H1 (cell line): ENCODE results near the gene MFAP3. TPM values are rescaled to one million over a fixed set of nuclear protein-coding genes. Genes with fewer than 3 reads are reported as not detected.

Experiments used
- CTCF ChIA-PET: fragments of 300-600 bp; sonication (Branson Sonifier 250); formaldehyde crosslinking; loops from one replicate; lab custom pipeline; 2021; ENCODE audit not compliant: partially characterized antibody; lab: Charles Lee
- POLR2A ChIA-PET: fragments of 300-600 bp; sonication (Branson Sonifier 250); formaldehyde crosslinking; loops from one replicate; lab custom pipeline; 2021; ENCODE audit warnings: inconsistent platforms; ENCODE audit not compliant: partially characterized antibody; lab: Charles Lee
- DNase-seq, 2 experiments: peaks; one replicate each; pipeline versions ENCODE4 v3.0.0 to v3.0.0-alpha.2; 2010 to 2022; ENCODE audit warnings: low spot score in 2 of 2, low read depth in 1 of 2, mixed read lengths in 1 of 2
- FAIRE-seq: peaks from 2 replicates; lab custom pipeline; 2011; peaks lifted over from hg19 to GRCh38; lab: Jason Lieb, UNC
- H2AFZ ChIP-seq: 2 replicates; pipeline ENCODE4 v1.8.1; 2012; ENCODE audit warnings: low read length, inconsistent platforms
- H2AK5ac ChIP-seq: 2 replicates; pipeline ENCODE4 v1.6.1; 2013; ENCODE audit warnings: low read depth, low read length
- H2BK120ac ChIP-seq: replicated peaks from 2 replicates; pipeline ENCODE3; 2013; ENCODE audit warnings: low read depth, low read length, inconsistent platforms
- H2BK12ac ChIP-seq: 2 replicates; pipeline ENCODE4 v1.6.1; 2013; ENCODE audit warnings: low read depth, low read length
- H2BK15ac ChIP-seq: 2 replicates; pipeline ENCODE4 v1.6.1; 2013; ENCODE audit warnings: low read length
- H2BK20ac ChIP-seq: 2 replicates; pipeline ENCODE4 v1.6.1; 2013; ENCODE audit warnings: low read length
- H2BK5ac ChIP-seq: 2 replicates; pipeline ENCODE4 v1.6.1; 2013; ENCODE audit warnings: low read depth, low read length
- H3K14ac ChIP-seq: 2 replicates; pipeline ENCODE4 v1.6.1; 2013; ENCODE audit warnings: inconsistent platforms; ENCODE audit not compliant: insufficient read length
- H3K18ac ChIP-seq: 2 replicates; pipeline ENCODE4 v1.6.1; 2013; ENCODE audit warnings: low read length; ENCODE audit errors: extremely low read depth
- H3K23ac ChIP-seq: 2 replicates; pipeline ENCODE4 v1.6.1; 2013; ENCODE audit warnings: inconsistent platforms; ENCODE audit not compliant: insufficient read length
- H3K23me2 ChIP-seq: 2 replicates; pipeline ENCODE4 v1.6.1; 2013; ENCODE audit warnings: low read depth, low read length
- H3K27ac ChIP-seq: 2 replicates; pipeline ENCODE4 v1.6.1; 2011; ENCODE audit warnings: low read depth, low read length, inconsistent platforms
- H3K27me3 ChIP-seq, 4 experiments: replicated peaks in 1 of 4; 1 replicate in 1 of 4; 2 replicates in 3 of 4; pipeline versions ENCODE4 v1.6.1 to v1.8.1; 2011 to 2013; ENCODE audit warnings: low read length in 3 of 4, mild to moderate bottlenecking in 3 of 4, inconsistent platforms in 2 of 4, mixed read lengths in 2 of 4, moderate library complexity in 1 of 4; ENCODE audit not compliant: control insufficient read depth in 3 of 4, insufficient read depth in 3 of 4; ENCODE audit errors: extremely low read depth in 1 of 4
- H3K36me3 ChIP-seq, 4 experiments: 2 replicates each; pipeline versions ENCODE4 v1.6.1 to v1.8.1; 2011 to 2013; ENCODE audit warnings: mild to moderate bottlenecking in 4 of 4, low read length in 3 of 4, moderate library complexity in 2 of 4, control low read depth in 1 of 4, inconsistent platforms in 1 of 4; ENCODE audit not compliant: insufficient read depth in 4 of 4, control insufficient read depth in 2 of 4
- H3K4ac ChIP-seq: replicated peaks from 2 replicates; pipeline ENCODE3; 2013; ENCODE audit warnings: low read length, low read depth, mixed read lengths, inconsistent platforms; ENCODE audit not compliant: insufficient read length
- H3K4me1 ChIP-seq, 4 experiments: replicated peaks in 1 of 4; 1 replicate in 1 of 4; 2 replicates in 3 of 4; pipeline versions ENCODE4 v1.6.1 to v1.8.1; 2011 to 2013; ENCODE audit warnings: low read length in 3 of 4, inconsistent platforms in 2 of 4, mixed read lengths in 1 of 4; ENCODE audit not compliant: insufficient read depth in 4 of 4, control insufficient read depth in 3 of 4
- H3K4me2 ChIP-seq, 2 experiments: 2 replicates each; pipeline versions ENCODE4 v1.6.1 to v1.8.1; 2011 to 2013; ENCODE audit warnings: low read depth in 2 of 2, low read length in 2 of 2, control low read depth in 1 of 2, inconsistent platforms in 1 of 2, mild to moderate bottlenecking in 1 of 2; ENCODE audit not compliant: insufficient read depth in 1 of 2
- H3K4me3 ChIP-seq, 4 experiments: fragments of 200-600, 300-600 bp in 1 of 4; sonication (generic), shearing (Covaris generic), sonication (Bioruptor Twin) in 1 of 4; 2 replicates each; pipeline versions ENCODE4 v1.5.1 to v1.8.1; 2011 to 2016; ENCODE audit warnings: low read length in 4 of 4, low read depth in 3 of 4, control low read depth in 2 of 4, inconsistent platforms in 2 of 4, mild to moderate bottlenecking in 2 of 4, mixed read lengths in 1 of 4, moderate library complexity in 1 of 4; ENCODE audit not compliant: insufficient read depth in 2 of 4; ENCODE audit errors: extremely low read depth in 1 of 4
- H3K56ac ChIP-seq: replicated peaks from 2 replicates; pipeline ENCODE3; 2013; ENCODE audit warnings: low read depth, mild to moderate bottlenecking, mixed read lengths, low read length, inconsistent platforms; ENCODE audit not compliant: insufficient read length
- H3K79me1 ChIP-seq: 2 replicates; pipeline ENCODE4 v1.6.1; 2013; ENCODE audit warnings: low read depth, low read length, control low read depth
- H3K79me2 ChIP-seq, 2 experiments: 2 replicates each; pipeline versions ENCODE4 v1.6.1 to v1.8.1; 2012 to 2013; ENCODE audit warnings: low read length in 2 of 2, mild to moderate bottlenecking in 2 of 2, inconsistent platforms in 1 of 2; ENCODE audit not compliant: insufficient read depth in 2 of 2, control insufficient read depth in 1 of 2
- H3K9ac ChIP-seq, 4 experiments: replicated peaks in 1 of 4; 1 replicate in 1 of 4; 2 replicates in 3 of 4; pipeline versions ENCODE4 v1.6.1 to v1.8.1; 2011 to 2013; ENCODE audit warnings: low read depth in 3 of 4, low read length in 3 of 4, control low read depth in 2 of 4, mild to moderate bottlenecking in 2 of 4, moderate library complexity in 2 of 4, inconsistent platforms in 1 of 4; ENCODE audit errors: extremely low read depth in 1 of 4
- H3K9me3 ChIP-seq, 2 experiments: 2 replicates each; pipeline versions ENCODE4 v1.6.1 to v1.8.1; 2012 to 2013; ENCODE audit warnings: mild to moderate bottlenecking in 2 of 2, moderate library complexity in 2 of 2, control low read depth in 1 of 2, inconsistent platforms in 1 of 2, low read depth in 1 of 2, low read length in 1 of 2, mixed read lengths in 1 of 2; ENCODE audit not compliant: insufficient read depth in 2 of 2
- H4K20me1 ChIP-seq, 2 experiments: replicated peaks in 1 of 2; 2 replicates each; pipeline versions ENCODE3 to v1.8.1; 2011 to 2013; ENCODE audit warnings: inconsistent platforms in 2 of 2, low read length in 2 of 2, mild to moderate bottlenecking in 1 of 2; ENCODE audit not compliant: insufficient read depth in 2 of 2, control insufficient read depth in 1 of 2
- H4K5ac ChIP-seq: 2 replicates; pipeline ENCODE4 v1.6.1; 2013; ENCODE audit warnings: low read length, low read depth, mixed read lengths, inconsistent platforms; ENCODE audit not compliant: insufficient read length
- H4K8ac ChIP-seq: 2 replicates; pipeline ENCODE4 v1.8.0; 2013; ENCODE audit warnings: mild to moderate bottlenecking, moderate library complexity, low read length, inconsistent platforms; ENCODE audit not compliant: insufficient read depth; ENCODE audit errors: extremely low read depth
- H4K91ac ChIP-seq: replicated peaks from 2 replicates; pipeline ENCODE3; 2013; ENCODE audit warnings: low read length, mixed read lengths, inconsistent platforms; ENCODE audit not compliant: insufficient read length
- BRCA1 ChIP-seq: IDR thresholded peaks from 2 replicates; pipeline ENCODE4 v1.6.1; 2012; ENCODE audit warnings: low read depth, low read length, improper control_type of control experiment
- CEBPB ChIP-seq: IDR thresholded peaks from 2 replicates; pipeline ENCODE4 v1.6.1; 2012; ENCODE audit warnings: low read depth, low read length
- CTBP2 ChIP-seq: IDR thresholded peaks from 2 replicates; pipeline ENCODE4 v1.7.0; 2011; ENCODE audit warnings: borderline replicate concordance, mild to moderate bottlenecking, moderate library complexity, mixed read lengths, low read length; ENCODE audit not compliant: insufficient read depth, insufficient read length
- EZH2 ChIP-seq: fragments of 200-600 bp; sonication (generic); IDR thresholded peaks from 2 replicates; pipeline ENCODE4 v1.7.1; 2012; ENCODE audit warnings: low read depth, mild to moderate bottlenecking, moderate library complexity, low read length, inconsistent platforms; ENCODE audit not compliant: severe bottlenecking
- GTF2F1 ChIP-seq: IDR thresholded peaks from 2 replicates; pipeline ENCODE4 v1.6.1; 2012; ENCODE audit warnings: low read depth, low read length, improper control_type of control experiment, borderline replicate concordance
- TAF1 ChIP-seq: IDR thresholded peaks from 2 replicates; pipeline ENCODE4 v1.6.1; 2011; ENCODE audit warnings: mild to moderate bottlenecking, low read depth, low read length
- WGBS, 2 experiments: shearing (Covaris generic) in 1 of 2; methylation state at CpG; one replicate each; pipeline versions ENCODE4 v1.1.6 to v1.1.7; 2013 to 2015; ENCODE audit warnings: low lambda C conversion rate in 2 of 2, mixed read lengths in 2 of 2, inconsistent platforms in 1 of 2, low coverage in 1 of 2, missing lambda C conversion rate in 1 of 2; ENCODE audit not compliant: insufficient replicate concordance in 2 of 2, insufficient coverage in 1 of 2, insufficient read length in 1 of 2; ENCODE audit errors: extremely low coverage in 1 of 2, missing lambda C conversion rate in 1 of 2; 5-methylcytosine and 5-hydroxymethylcytosine counted together
- polyA plus RNA-seq, 7 experiments: library from polyadenylated mRNA; depleted of rRNA in 3 of 7; stranded (reverse) in 5 of 7; unstranded in 2 of 7; fragments of >200 nt in 5 of 7; fragments of 200-250 nt in 2 of 7; gene quantifications; 1 replicate in 5 of 7; 2 replicates in 1 of 7; 4 replicates in 1 of 7; pipeline versions ENCODE4 v1.2.1 to v1.2.3, GENCODE V29; 2011 to 2013; ENCODE audit warnings: missing spikeins in 2 of 7, mixed read lengths in 2 of 7
- total RNA-seq: library from RNA; stranded (reverse); fragmentation: NEBNext Ultra II Directional; extraction: Animal tissue kit (Norgen Biotek cat#: 25700); gene quantifications from 2 replicates; pipeline ENCODE4 v1.2.1, GENCODE V29; 2021

The MFAP3 gene
- total and polyA plus RNA-seq, 2 of the 8 experiments (the other 6 are each of a cell fraction or from before 2014, with no cell fraction given), result 13.7 to 27.0 TPM

DNA sequence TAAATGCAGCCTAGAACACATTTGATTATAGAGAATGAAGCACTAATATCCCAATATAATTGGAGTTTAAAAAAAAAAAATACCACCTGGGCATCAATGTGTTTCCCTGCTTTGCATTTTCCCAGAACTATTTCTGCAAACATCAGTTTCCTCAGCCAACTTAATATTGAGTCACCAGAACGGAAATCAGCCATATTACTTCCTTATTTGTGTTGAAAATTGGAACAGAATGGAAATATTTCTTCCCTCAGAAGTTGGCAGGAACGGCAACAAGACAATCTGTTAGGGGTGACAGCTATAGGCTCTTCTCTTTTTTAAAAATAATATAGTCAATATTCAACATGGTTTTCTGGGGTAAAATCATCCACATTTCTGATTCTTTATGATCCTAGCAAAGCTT lies 4.0 kb downstream of the MFAP3 start:
- Histone ChIP-seq H4K5ac (no peak overlapping the region), H3K18ac (no peak overlapping the region), H2BK5ac (no peak overlapping the region), H2AK5ac (no peak overlapping the region), H3K36me3 (no peaks in the 10 kb centered on the region), H2BK15ac (no peak overlapping the region), H3K79me1 (no peaks in the 10 kb centered on the region; the same call in 1 of the 2 replicates), H2BK120ac (no peak overlapping the region), H3K4me3 (no peak overlapping the region), H3K4me1 (0 out of 7 replicates have a peak, but pooled peaks cover 0 to 2% (median 0%) of the 10 kb centered on the region in 4 experiments), H3K9me3 (no peaks in the 10 kb centered on the region), H2BK12ac (no peak overlapping the region), H3K14ac (no peak overlapping the region), H2BK20ac (no peak overlapping the region), H2AFZ (no peak overlapping the region), H4K20me1 (peaks cover 0 to 4% of the 10 kb centered on the region in 2 experiments), H3K4me2 (no peak overlapping the region), H3K79me2 (peaks cover 0 to 15% of the 10 kb centered on the region in 2 experiments; a peak in 2 of 4 replicates), H3K56ac (no peak overlapping the region), H4K8ac (no peak overlapping the region), H3K27ac (no peak overlapping the region), H3K23me2 (peaks cover 8% of the 10 kb centered on the region), H3K4ac (no peak overlapping the region), H4K91ac (no peak overlapping the region), H3K27me3 (no peaks in the 10 kb centered on the region), H3K9ac (no peak overlapping the region), H3K23ac (no peak overlapping the region)
- 88% methylated on average over 2 of the region's 2 CpGs; no CpG with 5 or more reads in 1 of the 2 experiments for WGBS, 2 experiments
- ChIA-PET CTCF (interaction anchor here (0.8 kb wide), 1 partner anchor 15 kb away, joined by 4 read pairs; no protein-coding TSS in a partner anchor), POLR2A (interaction anchor here (0.6 to 2.6 kb wide), 2 partner anchors 12 to 671 kb away, joined by 3 to 7 read pairs; no protein-coding TSS in a partner anchor)
- no peak for TF ChIP-seq GTF2F1
- no peak for TF ChIP-seq BRCA1
- no peak for TF ChIP-seq CEBPB
- TF ChIP-seq TAF1, result no peak
- no peak for TF ChIP-seq EZH2
- TF ChIP-seq CTBP2, result no peak
- FAIRE-seq (no peak), DNase-seq (no peak)
